Activated T-helper 9 cell treated with anti-CD3 and anti-CD28 coated beads, Interleukin-2, amount 50 U/mL, for 16 hours (primary cell): ENCODE measurements around the gene ANAPC2.

Experiments used
- DNase-seq: peaks from one replicate; pipeline ENCODE4 v3.0.0-alpha.2; 2020; ENCODE audit warnings: low read depth

The ANAPC2 gene, protein sequence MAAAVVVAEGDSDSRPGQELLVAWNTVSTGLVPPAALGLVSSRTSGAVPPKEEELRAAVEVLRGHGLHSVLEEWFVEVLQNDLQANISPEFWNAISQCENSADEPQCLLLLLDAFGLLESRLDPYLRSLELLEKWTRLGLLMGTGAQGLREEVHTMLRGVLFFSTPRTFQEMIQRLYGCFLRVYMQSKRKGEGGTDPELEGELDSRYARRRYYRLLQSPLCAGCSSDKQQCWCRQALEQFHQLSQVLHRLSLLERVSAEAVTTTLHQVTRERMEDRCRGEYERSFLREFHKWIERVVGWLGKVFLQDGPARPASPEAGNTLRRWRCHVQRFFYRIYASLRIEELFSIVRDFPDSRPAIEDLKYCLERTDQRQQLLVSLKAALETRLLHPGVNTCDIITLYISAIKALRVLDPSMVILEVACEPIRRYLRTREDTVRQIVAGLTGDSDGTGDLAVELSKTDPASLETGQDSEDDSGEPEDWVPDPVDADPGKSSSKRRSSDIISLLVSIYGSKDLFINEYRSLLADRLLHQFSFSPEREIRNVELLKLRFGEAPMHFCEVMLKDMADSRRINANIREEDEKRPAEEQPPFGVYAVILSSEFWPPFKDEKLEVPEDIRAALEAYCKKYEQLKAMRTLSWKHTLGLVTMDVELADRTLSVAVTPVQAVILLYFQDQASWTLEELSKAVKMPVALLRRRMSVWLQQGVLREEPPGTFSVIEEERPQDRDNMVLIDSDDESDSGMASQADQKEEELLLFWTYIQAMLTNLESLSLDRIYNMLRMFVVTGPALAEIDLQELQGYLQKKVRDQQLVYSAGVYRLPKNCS

DNA sequence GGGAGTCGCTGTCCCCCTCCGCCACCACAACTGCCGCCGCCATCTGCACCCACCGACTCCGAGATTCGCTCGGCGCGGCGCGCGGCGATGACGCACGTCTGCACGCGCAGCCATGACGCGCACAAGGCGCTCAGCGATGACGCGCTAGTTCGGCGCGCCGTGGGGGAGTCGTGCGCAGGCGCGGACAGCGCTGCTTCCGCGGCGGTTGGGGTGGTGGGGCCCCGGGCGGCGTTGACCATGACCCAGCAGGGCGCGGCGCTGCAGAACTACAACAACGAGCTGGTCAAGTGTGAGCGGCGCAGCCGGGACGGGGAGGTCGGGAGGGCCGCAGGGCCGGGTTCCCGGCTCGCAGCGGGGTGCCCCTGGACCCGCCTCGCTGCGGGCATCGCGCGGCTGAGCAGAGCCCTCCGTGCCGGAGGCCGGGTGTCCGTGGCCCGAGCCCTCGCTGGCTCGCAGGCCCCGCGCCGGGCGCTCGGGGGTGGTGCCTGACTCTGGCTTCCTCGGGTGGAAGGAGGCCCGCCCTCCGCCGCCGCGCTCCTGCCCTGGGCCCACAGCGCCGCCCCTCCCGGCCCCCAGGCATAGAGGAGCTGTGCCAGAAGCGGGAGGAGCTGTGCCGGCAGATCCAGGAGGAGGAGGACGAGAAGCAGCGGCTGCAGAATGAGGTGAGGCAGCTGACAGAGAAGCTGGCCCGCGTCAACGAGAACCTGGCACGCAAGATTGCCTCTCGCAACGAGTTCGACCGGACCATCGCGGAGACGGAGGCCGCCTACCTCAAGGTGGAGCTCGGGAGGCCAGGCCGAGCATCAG lies at the start of gene ANAPC2, which contains the start of gene SSNA1:
TSS of gene ANAPC2 (minus strand) at position 71 of the 807 bp plus-strand sequence. CDS start at position 43, 28 bp downstream.
TSS of gene SSNA1 (plus strand) at position 187 of the 807 bp plus-strand sequence. CDS start at position 238, 51 bp downstream.
- DNase-seq = peak; percentile 92

DNA sequence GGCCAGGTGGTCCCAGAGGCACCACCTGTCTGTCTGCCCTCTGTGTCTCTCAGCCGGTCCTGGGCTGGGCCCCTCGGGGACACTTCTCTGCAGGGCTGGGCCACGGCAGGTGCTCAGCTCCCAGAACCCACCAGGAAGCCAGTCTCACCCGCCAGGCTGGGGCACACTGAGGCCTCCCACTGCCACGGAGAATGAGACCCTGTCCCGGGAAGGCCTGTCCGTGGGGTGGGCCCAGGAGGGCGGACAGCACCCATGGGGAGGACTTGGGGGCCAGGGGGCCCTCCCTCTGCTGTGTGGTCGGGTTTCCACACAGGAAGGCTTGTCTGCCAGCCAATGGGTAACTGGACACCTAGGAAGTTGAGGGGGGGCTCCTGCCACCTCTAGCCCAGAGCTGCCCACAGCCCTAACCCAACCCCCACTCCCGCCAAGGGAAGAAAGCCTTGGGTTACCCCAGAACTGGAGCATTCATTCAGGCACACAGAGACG lies 48.6 kb upstream of the ANAPC2 start:
- no peak for DNase-seq

DNA sequence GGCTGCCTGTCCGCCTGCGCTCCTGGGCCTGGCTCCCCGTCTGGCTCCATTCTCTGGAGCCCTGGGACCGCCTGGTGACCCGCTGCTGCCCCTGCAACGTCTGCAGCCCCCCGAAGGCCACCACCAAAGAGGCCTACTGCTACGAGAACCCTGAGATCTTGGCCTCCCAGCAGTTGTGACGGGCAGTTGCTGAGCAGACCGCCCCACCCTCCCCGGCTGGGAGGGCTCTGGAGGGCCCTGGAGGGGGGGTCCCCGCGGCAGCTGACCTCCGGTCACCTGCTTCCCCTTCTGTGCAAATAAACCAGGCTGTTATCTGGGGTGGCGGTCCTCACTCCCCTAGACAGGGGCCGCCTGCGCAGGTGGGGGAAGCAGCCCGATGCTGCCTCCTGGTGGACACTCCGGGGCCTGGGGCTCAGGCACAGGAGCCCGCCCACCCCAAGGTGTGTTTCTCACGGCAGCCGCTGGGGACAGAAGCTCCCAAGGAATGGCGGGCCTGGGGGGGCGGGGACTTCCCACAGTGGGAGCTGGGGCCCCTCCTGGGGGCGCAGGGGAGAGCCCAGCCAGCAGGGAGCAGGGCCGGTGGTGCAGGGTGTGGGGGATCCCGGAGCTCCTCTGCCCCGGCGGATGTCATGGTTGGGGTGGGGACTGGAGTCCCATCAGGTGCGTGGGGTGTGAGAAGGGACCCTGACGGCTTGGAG lies 48.0 kb upstream of the ANAPC2 start:
- peak; percentile 85 for DNase-seq

DNA sequence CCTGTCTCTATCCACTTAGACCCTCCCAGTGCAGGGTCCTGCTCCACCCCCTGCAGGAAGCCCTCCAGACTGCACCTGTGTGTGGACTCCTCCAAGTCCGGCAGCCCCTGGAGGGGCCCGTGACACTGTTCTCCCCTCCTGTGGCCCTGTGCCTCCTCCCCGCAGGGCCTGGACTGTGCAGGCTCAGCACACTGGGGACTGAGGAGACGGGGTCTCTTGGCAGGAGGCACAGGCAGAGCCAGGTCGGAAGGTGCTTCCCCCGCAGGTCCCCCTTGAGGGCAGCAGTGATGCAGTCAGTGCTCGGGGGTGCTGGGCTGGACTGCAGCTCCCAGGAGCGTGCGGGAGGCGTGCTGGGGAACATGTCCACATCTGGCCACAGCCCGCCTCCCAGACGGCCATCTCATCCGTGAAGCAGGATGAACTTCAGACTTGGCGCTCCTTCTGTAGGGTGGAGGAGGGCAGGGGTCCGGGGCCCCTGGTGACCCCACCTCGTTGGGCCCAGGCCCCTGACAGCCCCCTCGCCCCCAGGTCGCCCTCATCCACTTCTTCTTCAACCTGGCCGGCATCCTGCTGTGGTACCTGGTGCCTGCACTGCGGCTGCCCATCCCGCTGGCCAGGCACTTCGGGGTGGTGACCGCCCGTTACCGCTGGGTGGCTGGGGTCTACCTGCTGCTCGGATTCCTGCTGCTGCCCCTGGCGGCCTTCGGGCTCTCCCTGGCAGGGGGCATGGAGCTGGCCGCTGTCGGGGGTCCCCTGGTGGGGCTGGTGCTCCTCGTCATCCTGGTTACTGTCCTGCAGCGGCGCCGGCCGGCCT lies 47.3 kb upstream of the ANAPC2 start:
- no peak for DNase-seq

DNA sequence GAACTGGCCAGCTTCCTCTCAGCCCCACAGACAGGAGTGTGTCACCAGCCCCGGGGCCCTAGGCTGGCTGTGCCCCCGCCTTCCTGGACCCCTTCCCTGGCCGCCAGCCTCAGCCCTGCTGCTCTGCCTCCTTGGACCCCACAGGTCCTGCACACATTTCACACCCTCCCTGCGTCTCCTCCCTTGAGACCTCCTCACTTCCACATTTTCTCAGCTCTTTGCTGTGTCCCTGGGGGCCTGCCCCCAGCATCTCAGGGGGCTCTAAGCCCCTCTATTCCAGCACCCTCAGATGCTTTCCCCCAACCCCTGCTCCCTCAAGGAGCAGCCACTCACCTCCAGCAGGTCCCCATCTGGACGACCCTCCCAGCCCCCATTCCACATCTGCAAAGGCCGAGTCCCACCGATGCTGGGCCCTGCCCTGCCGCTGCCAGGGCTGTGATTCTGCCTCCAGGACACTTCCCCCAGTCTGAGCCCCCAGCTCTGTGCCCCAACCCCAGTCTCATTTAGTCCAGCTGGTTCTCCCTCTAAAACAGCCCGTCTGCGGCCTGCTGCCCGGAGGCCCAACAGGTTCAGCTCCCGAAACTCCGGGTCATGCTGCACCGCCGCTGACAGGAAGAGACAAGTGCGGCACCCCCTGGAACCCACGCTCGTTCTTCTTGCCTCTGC lies 46.5 kb upstream of the ANAPC2 start:
- DNase-seq = no peak

DNA sequence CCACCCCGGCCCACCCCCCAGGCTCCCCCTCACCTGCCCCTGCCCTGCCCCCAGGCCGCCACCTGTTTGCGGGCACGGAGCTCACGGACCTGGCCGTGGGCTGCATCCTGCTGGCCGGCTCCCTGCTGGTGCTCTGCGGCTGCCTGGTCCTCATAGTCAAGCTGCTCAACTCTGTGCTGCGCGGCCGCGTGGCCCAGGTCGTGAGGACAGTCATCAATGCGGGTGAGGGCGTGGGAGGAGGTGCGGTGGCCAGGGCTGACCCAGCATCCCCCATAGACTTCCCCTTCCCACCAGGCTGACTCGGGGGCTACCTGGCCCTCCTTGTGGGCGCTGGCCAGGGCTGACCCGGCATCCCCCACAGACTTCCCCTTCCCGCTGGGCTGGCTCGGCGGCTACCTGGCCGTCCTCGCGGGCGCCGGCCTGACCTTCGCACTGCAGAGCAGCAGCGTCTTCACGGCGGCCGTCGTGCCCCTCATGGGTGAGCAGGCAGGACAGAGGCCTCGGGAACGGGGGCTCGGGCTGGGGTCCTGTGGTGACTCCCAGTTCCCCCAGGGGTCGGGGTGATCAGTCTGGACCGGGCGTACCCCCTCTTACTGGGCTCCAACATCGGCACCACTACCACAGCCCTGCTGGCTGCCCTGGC lies 45.8 kb upstream of the ANAPC2 start:
- DNase-seq = no peak

DNA sequence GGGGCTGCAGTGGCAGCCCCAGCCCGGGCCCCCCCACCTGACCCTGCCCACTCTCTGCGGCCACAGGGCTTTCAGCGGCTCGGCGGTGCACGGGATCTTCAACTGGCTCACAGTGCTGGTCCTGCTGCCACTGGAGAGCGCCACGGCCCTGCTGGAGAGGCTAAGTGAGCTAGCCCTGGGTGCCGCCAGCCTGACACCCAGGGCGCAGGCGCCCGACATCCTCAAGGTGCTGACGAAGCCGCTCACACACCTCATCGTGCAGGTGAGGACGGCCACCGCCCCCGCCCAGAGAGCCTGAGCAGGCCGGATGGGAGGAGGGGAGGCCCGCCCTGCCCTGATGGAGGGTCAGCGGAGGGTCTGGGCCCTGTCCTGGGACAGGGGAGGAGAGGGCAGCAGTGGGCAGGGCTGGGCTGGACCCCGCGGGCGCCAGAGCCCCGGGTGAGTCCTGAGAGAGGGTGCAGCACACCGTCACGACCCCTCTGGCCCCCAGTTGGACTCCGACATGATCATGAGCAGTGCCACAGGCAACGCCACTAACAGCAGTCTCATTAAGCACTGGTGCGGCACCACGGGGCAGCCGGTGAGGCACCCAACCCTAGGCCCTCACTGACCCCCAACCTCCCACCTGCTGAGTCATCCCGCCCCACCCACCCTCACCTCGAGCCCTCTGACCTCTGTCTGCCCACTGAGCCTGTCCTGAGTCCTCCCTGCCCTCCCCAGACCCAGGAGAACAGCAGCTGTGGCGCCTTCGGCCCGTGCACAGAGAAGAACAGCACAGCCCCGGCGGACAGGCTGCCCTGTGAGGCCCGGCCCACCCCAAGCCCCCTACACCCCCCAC lies 45.0 kb upstream of the ANAPC2 start:
- no peak for DNase-seq

DNA sequence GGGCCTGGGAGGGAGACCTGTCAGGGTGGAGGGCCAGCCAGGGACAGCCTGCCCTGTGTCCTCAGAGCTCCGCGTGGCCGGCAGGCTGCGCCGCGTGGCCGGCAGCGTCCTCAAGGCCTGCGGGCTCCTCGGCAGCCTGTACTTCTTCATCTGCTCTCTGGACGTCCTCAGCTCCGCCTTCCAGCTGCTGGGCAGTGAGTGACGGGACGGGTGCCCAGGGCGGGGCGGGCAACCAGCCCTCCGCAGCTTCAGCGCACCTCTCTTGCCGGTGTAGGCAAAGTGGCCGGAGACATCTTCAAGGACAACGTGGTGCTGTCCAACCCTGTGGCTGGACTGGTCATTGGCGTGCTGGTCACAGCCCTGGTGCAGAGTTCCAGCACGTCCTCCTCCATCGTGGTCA lies 44.1 kb upstream of the ANAPC2 start:
- no peak for DNase-seq

DNA sequence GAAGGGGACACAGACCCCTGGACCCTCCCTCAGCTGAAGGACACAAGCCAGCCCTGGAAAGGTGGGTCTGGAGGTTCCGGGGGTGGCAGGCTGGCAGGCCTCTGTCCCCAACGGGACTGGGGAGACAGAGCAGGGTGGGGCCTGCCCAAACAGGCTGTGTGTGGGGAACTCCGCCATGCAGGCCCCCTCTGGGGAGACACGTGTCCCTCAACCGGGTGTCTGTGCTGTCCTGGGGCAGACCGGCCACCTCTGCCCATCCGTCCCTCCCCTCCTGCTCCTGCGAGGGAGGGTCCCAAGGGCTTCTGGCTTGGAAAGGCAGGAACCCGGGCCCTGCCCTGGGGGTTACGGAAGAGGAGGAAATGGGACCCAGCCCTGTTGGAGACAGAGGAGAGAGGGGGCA lies 43.7 kb upstream of the ANAPC2 start:
- DNase-seq = no peak

DNA sequence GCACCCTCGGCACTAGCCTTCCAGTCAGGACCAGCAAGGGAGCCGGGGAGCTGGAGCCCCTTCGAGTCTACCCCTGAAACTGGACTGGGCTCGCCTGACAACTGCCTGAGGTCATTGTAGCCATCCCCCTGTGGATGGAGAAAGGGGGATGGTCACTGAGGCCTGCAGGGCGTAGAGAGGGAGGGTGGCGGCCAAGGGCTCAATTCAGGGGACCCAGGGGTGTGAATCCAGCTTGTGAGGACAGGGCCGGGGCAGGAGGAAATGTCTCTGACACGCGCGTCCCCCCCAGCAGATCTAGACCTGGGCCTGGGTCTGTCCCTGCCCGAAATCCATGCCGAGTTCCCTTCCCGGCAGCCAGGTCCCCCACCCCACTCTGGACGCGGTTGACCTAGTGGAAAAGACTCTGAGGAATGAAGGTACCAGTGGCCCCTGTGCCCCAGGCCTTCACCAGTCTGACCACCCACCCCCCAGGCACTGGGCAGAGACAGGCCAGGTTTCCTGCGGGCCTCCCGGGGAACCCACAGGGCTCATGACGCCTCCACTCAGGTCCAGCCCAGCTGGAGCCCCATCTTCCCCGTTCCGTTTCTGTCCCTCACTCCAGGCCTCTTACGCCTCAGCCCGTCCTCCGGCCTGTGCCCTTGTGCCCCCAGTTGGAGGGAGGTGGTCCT lies 43.1 kb upstream of the ANAPC2 start:
- no peak for DNase-seq

DNA sequence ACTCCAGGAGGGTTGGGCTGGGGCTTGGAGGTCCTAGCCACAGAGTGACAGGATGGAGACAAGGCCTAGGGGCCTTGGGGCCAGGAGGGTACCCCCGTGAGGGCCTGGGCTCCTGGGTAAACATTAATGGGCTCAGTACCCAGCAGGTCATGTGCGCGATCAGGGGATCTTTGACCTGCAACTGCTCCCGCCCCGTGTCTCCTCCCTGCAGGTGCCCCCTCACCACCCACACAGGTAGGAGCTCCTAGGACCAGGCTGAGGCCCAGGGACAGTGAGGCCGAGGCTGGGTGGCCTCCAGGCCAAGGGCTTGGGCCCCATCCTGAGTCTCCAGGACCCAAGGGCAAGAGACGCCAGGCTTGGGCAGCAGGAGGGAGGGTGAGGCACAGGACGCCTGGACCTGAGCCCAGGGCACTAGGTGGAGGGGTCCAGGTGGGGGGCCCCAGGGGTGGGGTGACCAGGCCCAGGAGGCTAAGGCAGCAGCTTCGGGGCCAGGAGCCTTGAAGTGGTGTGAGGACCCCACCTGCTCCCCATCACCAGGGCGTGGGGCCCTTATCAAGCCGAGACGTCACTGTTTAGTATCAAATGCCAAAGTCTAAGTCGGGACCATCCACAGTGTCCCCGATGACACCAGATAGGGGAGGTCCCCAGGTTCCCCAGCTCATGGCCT lies 42.5 kb upstream of the ANAPC2 start, which contains the start of gene SLC34A3:
TSS of gene SLC34A3 (plus strand) at position 197 of the 667 bp plus-strand sequence. CDS start 802 bp downstream, outside the sequence.
- DNase-seq = no peak

DNA sequence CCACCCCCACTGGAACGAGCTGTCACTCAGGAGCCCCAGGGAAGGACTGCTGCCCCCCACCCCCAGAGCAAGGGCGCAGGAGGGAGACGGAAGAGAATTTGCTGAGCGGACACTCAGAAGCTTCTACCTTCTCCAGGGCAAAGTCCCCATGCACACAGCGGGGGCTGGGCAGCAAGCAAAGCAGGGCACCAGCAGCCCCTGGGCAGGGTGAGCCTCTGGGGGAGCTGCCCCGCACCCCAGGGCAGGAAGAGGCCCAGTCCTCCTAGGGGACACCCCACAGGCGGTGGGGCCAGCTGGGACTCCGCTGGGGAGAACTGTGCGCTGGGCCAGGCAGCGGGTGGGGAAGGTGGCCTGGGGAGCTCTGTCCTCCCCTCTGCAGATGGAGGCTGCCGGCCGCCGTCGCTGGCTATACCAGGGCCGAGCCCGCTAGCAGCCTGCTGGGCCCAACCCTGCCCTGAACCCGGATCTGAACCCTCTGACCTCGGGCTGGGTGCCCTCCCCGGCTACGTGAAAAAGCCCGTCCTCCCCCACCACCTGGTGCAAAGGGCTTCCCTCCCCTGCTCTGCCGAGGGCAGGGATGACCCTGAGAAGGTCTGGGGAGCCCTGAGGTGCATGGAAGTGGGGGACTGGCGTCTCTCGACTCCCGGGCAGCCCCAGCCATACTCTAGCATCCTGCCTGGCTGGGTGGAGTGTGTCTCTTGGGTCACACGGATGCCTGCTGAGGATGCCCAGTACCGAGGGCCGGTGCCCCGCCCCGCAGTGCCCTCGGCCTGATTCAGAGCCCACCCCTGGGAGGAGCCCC lies 41.7 kb upstream of the ANAPC2 start:
- no peak for DNase-seq

DNA sequence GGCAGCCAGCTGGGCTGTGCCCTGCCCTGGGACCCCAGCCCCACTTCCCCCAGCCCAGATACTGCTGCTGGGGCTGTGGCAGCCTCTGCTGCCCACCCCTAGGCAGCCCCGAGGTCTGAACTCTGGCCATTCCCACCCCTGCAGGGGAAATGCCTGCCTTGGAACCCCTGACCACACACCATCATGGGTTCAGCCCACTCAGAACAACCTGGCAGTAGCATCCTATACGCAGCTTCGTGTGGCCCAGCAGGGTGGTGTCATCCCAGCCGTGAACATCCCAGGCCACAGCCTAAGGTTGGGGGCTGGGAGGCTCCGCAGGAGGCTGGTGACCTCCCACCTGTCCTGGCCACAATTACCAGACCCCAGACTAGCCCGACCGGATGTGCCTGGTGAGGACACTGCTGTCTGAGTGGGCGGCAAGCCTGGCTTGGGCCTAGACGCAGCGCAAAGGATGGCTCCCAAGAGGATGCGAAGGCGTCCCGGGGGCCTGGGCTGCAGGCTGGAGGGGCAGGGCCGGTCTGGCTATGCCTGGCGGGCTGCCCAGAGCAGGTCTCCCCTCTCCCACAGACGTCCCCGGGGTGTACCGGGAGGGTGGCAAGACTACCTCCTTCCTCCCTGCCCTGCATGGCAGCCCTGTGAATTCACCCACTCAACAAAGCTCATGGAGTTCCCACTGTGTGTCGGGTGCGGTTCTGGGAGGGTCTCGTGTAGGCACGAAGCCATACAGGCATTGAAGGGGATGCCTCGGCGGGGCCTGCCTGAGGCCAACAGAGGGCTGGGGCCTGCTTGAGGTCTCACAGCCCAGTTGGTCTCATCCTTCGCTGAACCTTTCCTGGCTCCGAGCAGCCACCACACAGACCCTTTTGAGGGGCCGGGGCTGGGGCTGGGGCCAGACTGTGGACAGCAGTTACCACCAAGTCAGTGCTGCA lies 40.9 kb upstream of the ANAPC2 start:
- DNase-seq = no peak

DNA sequence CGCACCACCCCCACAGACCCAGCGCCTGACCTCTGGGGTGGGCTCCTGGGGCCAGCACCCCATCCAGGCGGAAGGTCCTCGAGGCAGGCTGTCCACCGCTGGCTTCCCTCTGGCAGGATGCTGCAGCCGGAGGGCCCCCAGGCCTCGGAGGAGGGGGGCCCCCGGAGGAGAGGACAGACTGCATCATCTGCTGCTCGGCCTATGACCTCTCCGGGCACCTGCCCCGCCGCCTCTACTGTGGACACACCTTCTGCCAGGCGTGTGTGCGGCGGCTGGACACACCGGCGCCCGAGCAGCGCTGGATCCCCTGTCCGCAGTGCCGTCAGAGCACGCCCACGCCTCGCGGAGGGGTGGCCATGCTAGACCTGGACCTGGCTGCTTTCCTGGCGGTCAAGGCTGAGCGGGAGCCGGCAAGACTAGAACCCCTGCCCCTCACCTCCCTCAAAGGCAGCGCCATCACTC lies 40.2 kb upstream of the ANAPC2 start:
- no peak for DNase-seq

DNA sequence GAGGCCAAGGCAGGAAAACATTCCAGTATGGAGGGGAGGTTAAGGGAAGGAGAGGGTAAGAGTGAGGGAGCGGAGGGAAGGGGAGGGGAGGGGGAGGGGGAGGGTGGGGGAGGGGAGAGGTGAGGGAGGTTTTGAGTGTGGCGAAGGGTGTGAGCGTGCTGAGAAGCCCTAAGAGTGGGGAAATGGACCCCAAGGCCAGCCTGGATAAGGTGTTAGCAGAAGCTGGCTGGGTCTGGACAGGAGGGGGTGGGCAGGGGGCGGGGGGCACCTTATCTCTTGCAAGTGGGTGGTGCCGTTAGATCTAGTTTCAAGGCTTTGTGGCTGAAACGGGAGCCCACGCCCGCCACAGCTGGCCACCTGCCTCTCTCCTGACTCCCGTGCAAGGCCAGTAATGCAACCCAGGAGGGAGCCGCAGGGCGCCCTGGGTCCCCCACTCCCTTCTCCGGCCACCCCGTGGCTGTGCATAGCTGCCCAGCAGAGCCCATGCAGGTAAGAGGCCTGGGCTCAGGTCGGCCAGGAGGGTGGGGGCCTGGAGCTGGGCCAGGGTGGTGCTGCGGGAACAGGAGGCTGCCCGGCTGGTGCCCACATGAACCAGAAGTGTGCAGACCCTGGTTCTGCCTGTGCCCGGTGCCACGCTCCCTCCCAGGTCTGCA lies 39.6 kb upstream of the ANAPC2 start:
- no peak for DNase-seq
